WTC11 (cell line): Measurements from ENCODE around the gene NMRAL1. TPM values are rescaled to one million over a fixed set of nuclear protein-coding genes. Genes with fewer than 3 reads are reported as not detected.

Experiments used
- ATAC-seq: fragments of 200-7000 bp; cut with Tn5 transposase; 2 replicates; pipeline ENCODE4 v1.10.0; 2021; ENCODE audit warnings: mild to moderate bottlenecking, moderate library complexity
- CTCF ChIA-PET: fragments of 300-600 bp; sonication (Branson Sonifier 250); formaldehyde crosslinking; loops from one replicate; lab custom pipeline; 2021; ENCODE audit warnings: antibody characterized with exemption; lab: Charles Lee
- POLR2A ChIA-PET: fragments of 350-600 bp; sonication (Branson Sonifier 250); formaldehyde crosslinking; loops from one replicate; lab custom pipeline; 2021; ENCODE audit warnings: antibody characterized with exemption; lab: Charles Lee
- DNase-seq: peaks from one replicate; pipeline ENCODE4 v3.0.0; 2021; ENCODE audit warnings: low spot score
- H3K27ac Mint-ChIP-seq: 2 replicates; pipeline ENCODE4 v1.8.0; 2021; ENCODE audit warnings: mixed read lengths
- H3K27me3 Mint-ChIP-seq: 2 replicates; pipeline ENCODE4 v1.8.0; 2021; ENCODE audit warnings: low read depth, mild to moderate bottlenecking, moderate library complexity, mixed read lengths
- H3K36me3 Mint-ChIP-seq: 2 replicates; pipeline ENCODE4 v1.8.0; 2021; ENCODE audit warnings: mixed read lengths
- H3K4me1 Mint-ChIP-seq: 2 replicates; pipeline ENCODE4 v1.8.0; 2022; ENCODE audit warnings: mixed read lengths
- H3K4me3 Mint-ChIP-seq: 2 replicates; pipeline ENCODE4 v1.8.0; 2021; ENCODE audit warnings: mild to moderate bottlenecking, moderate library complexity, mixed read lengths
- H3K9me3 Mint-ChIP-seq: 2 replicates; pipeline ENCODE4 v1.8.0; 2021; ENCODE audit warnings: mixed read lengths
- ATF1 ChIP-seq: sonication (generic); formaldehyde crosslinking; IDR thresholded peaks from 2 replicates; pipeline ENCODE4 v1.8.1; 2023; ENCODE audit warnings: mild to moderate bottlenecking, moderate library complexity, missing genetic modification reagents
- FOXJ3 ChIP-seq: sonication (generic); formaldehyde crosslinking; IDR thresholded peaks from 2 replicates; pipeline ENCODE4 v1.9.0; 2021; ENCODE audit warnings: missing genetic modification reagents, mild to moderate bottlenecking, borderline replicate concordance
- JAZF1 ChIP-seq: fragments of 250-450 bp; sonication (Bioruptor Pico); IDR thresholded peaks from 2 replicates; pipeline ENCODE4 v1.9.0; 2021; ENCODE audit warnings: moderate library complexity, mild to moderate bottlenecking, inconsistent platforms
- NFYB ChIP-seq: sonication (generic); formaldehyde crosslinking; conservative IDR thresholded peaks from 2 replicates; pipeline ENCODE4 v1.8.0; 2022; ENCODE audit warnings: low read depth, missing genetic modification reagents
- TCF7 ChIP-seq: sonication (generic); formaldehyde crosslinking; IDR thresholded peaks from 2 replicates; pipeline ENCODE4 v1.8.0; 2022; ENCODE audit warnings: mild to moderate bottlenecking, low read depth, missing genetic modification reagents, moderate library complexity
- TEAD4 ChIP-seq: sonication (generic); formaldehyde crosslinking; IDR thresholded peaks from 2 replicates; pipeline ENCODE4 v1.8.0; 2022; ENCODE audit warnings: mild to moderate bottlenecking, missing genetic modification reagents
- TP53 ChIP-seq: sonication (generic); formaldehyde crosslinking; IDR thresholded peaks from 2 replicates; pipeline ENCODE4 v1.8.1; 2023; ENCODE audit warnings: mild to moderate bottlenecking, missing genetic modification reagents
- ZNF396 ChIP-seq: fragments of 250-450 bp; sonication (Bioruptor Pico); IDR thresholded peaks from 2 replicates; pipeline ENCODE4 v1.8.0; 2021; ENCODE audit warnings: mild to moderate bottlenecking, moderate library complexity, borderline replicate concordance
- total RNA-seq: library from RNA; stranded (reverse); gene quantifications from 3 replicates; pipeline ENCODE4 v1.2.3, GENCODE V29; 2021
- TF ChIP-seq, protein P1 (sequence below): sonication (generic); formaldehyde crosslinking; IDR thresholded peaks from 2 replicates; pipeline ENCODE4 v1.8.0; 2023; ENCODE audit warnings: missing genetic modification reagents, mild to moderate bottlenecking, borderline replicate concordance
- TF ChIP-seq, protein P2 (sequence below): sonication (generic); formaldehyde crosslinking; conservative IDR thresholded peaks from 2 replicates; pipeline ENCODE4 v1.8.1; 2023; ENCODE audit warnings: mild to moderate bottlenecking, low read depth, missing genetic modification reagents, moderate library complexity
- TF ChIP-seq, protein P3 (sequence below): sonication (generic); formaldehyde crosslinking; IDR thresholded peaks from 2 replicates; pipeline ENCODE4 v1.8.1; 2023; ENCODE audit warnings: mild to moderate bottlenecking, moderate library complexity, missing genetic modification reagents
- TF ChIP-seq, protein P4 (sequence below): sonication (generic); formaldehyde crosslinking; IDR thresholded peaks from 2 replicates; pipeline ENCODE4 v1.8.1; 2023; ENCODE audit warnings: mild to moderate bottlenecking, missing genetic modification reagents
- TF ChIP-seq, protein P5 (sequence below): fragments of 250-450 bp; sonication (Bioruptor Pico); IDR thresholded peaks from 2 replicates; pipeline ENCODE4 v2.1.2; 2022; ENCODE audit warnings: mild to moderate bottlenecking, moderate library complexity
- TF ChIP-seq, protein P6 (sequence below): sonication (generic); formaldehyde crosslinking; IDR thresholded peaks from 2 replicates; pipeline ENCODE4 v1.8.1; 2022; ENCODE audit warnings: missing genetic modification reagents, borderline replicate concordance
- TF ChIP-seq, protein P7 (sequence below): fragments of 250-450 bp; sonication (Bioruptor Pico); IDR thresholded peaks from 2 replicates; pipeline ENCODE4 v1.9.0; 2021; ENCODE audit warnings: mild to moderate bottlenecking, borderline replicate concordance

The NMRAL1 gene
- total RNA-seq, 1 experiment from 2014 or later = 68.1 TPM

DNA sequence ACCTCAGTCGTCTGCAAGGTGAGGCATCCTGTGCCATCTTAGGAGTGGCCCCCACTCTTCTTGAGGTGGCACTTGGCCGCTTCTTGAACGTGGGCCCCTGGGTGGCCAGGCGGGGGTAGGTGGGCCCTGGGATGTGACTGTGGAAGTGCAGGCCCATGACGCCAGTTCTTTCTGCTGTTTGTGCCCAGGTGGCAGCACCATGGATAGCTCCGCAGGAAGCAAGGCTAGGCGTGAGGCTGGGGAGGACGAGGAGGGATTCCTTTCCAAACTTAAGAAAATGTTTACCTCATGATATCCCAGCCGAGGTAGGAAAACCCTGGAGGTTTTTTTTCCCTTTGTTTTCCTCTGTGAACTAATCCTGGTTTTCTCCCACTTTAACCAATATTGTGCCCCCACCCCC is 19.8 kb downstream of the NMRAL1 start:
- no peaks in the 10 kb centered on the region; the same call in 1 of the 2 replicates for H3K4me1 Mint-ChIP-seq
- DNase-seq = peak; percentile 37
- no peak overlapping the region for H3K4me3 Mint-ChIP-seq
- ChIA-PET POLR2A (interaction anchor here (1.3 kb wide), 1 partner anchor 20 kb away, joined by 3 read pairs; the partner anchor contains the start of gene NMRAL1), CTCF (interaction anchor here (2.1 kb wide), 1 partner anchor 52 kb away, joined by 7 read pairs; no protein-coding TSS in a partner anchor)
- no peak for TF ChIP-seq JAZF1
- 0 out of 2 replicates have a peak, but pooled peaks have one; percentile 44 for TF ChIP-seq TEAD4
- TF ChIP-seq, all 79 proteins: peak for 1
- Mint-ChIP-seq H3K36me3 (peaks cover 48% of the 10 kb centered on the region), H3K9me3 (no peaks in the 10 kb centered on the region), H3K27ac (no peak overlapping the region), H3K27me3 (no peaks in the 10 kb centered on the region)
- peak; percentile 53; the same call in 1 of the 2 replicates for ATAC-seq

DNA sequence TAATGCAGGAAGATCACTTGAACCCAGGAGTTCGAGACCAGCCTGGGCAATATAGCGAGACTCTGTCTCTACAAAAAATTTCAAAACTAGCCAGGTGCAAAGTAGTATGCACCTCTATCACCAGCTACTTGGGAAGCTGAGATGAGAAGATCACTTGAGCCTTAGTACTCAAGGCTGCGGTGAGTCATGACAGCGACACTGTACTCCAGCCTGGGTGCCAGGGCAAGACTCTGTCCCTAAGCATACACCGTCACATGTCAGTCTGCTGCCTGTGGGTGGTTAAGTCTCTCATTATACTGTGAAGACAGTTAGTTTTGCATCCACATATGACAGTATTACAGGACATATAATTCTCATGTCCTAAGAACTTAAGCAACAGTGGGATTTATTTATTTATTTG is 21.8 kb downstream of the NMRAL1 start:
- Mint-ChIP-seq H3K27me3 (no peaks in the 10 kb centered on the region), H3K4me1 (no peaks in the 10 kb centered on the region), H3K36me3 (peaks cover 60% of the 10 kb centered on the region), H3K27ac (no peak overlapping the region), H3K4me3 (no peak overlapping the region), H3K9me3 (no peaks in the 10 kb centered on the region)
- CTCF ChIA-PET = interaction anchor here (0.7 kb wide), 1 partner anchor 93 kb away, joined by 3 read pairs; no protein-coding TSS in a partner anchor
- ATAC-seq = no peak
- POLR2A ChIA-PET = interaction anchor here (0.7 kb wide), 1 partner anchor 16 kb away, joined by 4 read pairs; no protein-coding TSS in a partner anchor
- DNase-seq = no peak
- TF ChIP-seq, protein P1, sequence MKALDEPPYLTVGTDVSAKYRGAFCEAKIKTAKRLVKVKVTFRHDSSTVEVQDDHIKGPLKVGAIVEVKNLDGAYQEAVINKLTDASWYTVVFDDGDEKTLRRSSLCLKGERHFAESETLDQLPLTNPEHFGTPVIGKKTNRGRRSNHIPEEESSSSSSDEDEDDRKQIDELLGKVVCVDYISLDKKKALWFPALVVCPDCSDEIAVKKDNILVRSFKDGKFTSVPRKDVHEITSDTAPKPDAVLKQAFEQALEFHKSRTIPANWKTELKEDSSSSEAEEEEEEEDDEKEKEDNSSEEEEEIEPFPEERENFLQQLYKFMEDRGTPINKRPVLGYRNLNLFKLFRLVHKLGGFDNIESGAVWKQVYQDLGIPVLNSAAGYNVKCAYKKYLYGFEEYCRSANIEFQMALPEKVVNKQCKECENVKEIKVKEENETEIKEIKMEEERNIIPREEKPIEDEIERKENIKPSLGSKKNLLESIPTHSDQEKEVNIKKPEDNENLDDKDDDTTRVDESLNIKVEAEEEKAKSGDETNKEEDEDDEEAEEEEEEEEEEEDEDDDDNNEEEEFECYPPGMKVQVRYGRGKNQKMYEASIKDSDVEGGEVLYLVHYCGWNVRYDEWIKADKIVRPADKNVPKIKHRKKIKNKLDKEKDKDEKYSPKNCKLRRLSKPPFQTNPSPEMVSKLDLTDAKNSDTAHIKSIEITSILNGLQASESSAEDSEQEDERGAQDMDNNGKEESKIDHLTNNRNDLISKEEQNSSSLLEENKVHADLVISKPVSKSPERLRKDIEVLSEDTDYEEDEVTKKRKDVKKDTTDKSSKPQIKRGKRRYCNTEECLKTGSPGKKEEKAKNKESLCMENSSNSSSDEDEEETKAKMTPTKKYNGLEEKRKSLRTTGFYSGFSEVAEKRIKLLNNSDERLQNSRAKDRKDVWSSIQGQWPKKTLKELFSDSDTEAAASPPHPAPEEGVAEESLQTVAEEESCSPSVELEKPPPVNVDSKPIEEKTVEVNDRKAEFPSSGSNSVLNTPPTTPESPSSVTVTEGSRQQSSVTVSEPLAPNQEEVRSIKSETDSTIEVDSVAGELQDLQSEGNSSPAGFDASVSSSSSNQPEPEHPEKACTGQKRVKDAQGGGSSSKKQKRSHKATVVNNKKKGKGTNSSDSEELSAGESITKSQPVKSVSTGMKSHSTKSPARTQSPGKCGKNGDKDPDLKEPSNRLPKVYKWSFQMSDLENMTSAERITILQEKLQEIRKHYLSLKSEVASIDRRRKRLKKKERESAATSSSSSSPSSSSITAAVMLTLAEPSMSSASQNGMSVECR (CRISPR knock-in tag) = no peak
- TF ChIP-seq, protein P2, sequence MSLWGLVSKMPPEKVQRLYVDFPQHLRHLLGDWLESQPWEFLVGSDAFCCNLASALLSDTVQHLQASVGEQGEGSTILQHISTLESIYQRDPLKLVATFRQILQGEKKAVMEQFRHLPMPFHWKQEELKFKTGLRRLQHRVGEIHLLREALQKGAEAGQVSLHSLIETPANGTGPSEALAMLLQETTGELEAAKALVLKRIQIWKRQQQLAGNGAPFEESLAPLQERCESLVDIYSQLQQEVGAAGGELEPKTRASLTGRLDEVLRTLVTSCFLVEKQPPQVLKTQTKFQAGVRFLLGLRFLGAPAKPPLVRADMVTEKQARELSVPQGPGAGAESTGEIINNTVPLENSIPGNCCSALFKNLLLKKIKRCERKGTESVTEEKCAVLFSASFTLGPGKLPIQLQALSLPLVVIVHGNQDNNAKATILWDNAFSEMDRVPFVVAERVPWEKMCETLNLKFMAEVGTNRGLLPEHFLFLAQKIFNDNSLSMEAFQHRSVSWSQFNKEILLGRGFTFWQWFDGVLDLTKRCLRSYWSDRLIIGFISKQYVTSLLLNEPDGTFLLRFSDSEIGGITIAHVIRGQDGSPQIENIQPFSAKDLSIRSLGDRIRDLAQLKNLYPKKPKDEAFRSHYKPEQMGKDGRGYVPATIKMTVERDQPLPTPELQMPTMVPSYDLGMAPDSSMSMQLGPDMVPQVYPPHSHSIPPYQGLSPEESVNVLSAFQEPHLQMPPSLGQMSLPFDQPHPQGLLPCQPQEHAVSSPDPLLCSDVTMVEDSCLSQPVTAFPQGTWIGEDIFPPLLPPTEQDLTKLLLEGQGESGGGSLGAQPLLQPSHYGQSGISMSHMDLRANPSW (CRISPR knock-in tag) = no peak
- TF ChIP-seq ZNF396 (no peak), FOXJ3 (CRISPR knock-in tag) (no peak), ATF1 (CRISPR knock-in tag) (no peak), NFYB (CRISPR knock-in tag) (no peak), TCF7 (CRISPR knock-in tag) (no peak), TP53 (CRISPR knock-in tag) (no peak)
- TF ChIP-seq, protein P3, sequence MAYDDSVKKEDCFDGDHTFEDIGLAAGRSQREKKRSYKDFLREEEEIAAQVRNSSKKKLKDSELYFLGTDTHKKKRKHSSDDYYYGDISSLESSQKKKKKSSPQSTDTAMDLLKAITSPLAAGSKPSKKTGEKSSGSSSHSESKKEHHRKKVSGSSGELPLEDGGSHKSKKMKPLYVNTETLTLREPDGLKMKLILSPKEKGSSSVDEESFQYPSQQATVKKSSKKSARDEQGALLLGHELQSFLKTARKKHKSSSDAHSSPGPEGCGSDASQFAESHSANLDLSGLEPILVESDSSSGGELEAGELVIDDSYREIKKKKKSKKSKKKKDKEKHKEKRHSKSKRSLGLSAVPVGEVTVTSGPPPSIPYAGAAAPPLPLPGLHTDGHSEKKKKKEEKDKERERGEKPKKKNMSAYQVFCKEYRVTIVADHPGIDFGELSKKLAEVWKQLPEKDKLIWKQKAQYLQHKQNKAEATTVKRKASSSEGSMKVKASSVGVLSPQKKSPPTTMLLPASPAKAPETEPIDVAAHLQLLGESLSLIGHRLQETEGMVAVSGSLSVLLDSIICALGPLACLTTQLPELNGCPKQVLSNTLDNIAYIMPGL (CRISPR knock-in tag) = no peak
- TF ChIP-seq, protein P4, sequence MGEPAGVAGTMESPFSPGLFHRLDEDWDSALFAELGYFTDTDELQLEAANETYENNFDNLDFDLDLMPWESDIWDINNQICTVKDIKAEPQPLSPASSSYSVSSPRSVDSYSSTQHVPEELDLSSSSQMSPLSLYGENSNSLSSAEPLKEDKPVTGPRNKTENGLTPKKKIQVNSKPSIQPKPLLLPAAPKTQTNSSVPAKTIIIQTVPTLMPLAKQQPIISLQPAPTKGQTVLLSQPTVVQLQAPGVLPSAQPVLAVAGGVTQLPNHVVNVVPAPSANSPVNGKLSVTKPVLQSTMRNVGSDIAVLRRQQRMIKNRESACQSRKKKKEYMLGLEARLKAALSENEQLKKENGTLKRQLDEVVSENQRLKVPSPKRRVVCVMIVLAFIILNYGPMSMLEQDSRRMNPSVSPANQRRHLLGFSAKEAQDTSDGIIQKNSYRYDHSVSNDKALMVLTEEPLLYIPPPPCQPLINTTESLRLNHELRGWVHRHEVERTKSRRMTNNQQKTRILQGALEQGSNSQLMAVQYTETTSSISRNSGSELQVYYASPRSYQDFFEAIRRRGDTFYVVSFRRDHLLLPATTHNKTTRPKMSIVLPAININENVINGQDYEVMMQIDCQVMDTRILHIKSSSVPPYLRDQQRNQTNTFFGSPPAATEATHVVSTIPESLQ (CRISPR knock-in tag) = no peak
- TF ChIP-seq, protein P5, sequence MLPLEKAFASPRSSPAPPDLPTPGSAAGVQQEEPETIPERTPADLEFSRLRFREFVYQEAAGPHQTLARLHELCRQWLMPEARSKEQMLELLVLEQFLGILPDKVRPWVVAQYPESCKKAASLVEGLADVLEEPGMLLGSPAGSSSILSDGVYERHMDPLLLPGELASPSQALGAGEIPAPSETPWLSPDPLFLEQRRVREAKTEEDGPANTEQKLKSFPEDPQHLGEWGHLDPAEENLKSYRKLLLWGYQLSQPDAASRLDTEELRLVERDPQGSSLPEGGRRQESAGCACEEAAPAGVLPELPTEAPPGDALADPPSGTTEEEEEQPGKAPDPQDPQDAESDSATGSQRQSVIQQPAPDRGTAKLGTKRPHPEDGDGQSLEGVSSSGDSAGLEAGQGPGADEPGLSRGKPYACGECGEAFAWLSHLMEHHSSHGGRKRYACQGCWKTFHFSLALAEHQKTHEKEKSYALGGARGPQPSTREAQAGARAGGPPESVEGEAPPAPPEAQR = no peak
- TF ChIP-seq, protein P6, sequence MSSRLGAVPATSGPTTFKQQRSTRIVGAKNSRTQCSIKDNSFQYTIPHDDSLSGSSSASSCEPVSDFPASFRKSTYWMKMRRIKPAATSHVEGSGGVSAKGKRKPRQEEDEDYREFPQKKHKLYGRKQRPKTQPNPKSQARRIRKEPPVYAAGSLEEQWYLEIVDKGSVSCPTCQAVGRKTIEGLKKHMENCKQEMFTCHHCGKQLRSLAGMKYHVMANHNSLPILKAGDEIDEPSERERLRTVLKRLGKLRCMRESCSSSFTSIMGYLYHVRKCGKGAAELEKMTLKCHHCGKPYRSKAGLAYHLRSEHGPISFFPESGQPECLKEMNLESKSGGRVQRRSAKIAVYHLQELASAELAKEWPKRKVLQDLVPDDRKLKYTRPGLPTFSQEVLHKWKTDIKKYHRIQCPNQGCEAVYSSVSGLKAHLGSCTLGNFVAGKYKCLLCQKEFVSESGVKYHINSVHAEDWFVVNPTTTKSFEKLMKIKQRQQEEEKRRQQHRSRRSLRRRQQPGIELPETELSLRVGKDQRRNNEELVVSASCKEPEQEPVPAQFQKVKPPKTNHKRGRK (CRISPR knock-in tag) = no peak
- TF ChIP-seq, protein P7, sequence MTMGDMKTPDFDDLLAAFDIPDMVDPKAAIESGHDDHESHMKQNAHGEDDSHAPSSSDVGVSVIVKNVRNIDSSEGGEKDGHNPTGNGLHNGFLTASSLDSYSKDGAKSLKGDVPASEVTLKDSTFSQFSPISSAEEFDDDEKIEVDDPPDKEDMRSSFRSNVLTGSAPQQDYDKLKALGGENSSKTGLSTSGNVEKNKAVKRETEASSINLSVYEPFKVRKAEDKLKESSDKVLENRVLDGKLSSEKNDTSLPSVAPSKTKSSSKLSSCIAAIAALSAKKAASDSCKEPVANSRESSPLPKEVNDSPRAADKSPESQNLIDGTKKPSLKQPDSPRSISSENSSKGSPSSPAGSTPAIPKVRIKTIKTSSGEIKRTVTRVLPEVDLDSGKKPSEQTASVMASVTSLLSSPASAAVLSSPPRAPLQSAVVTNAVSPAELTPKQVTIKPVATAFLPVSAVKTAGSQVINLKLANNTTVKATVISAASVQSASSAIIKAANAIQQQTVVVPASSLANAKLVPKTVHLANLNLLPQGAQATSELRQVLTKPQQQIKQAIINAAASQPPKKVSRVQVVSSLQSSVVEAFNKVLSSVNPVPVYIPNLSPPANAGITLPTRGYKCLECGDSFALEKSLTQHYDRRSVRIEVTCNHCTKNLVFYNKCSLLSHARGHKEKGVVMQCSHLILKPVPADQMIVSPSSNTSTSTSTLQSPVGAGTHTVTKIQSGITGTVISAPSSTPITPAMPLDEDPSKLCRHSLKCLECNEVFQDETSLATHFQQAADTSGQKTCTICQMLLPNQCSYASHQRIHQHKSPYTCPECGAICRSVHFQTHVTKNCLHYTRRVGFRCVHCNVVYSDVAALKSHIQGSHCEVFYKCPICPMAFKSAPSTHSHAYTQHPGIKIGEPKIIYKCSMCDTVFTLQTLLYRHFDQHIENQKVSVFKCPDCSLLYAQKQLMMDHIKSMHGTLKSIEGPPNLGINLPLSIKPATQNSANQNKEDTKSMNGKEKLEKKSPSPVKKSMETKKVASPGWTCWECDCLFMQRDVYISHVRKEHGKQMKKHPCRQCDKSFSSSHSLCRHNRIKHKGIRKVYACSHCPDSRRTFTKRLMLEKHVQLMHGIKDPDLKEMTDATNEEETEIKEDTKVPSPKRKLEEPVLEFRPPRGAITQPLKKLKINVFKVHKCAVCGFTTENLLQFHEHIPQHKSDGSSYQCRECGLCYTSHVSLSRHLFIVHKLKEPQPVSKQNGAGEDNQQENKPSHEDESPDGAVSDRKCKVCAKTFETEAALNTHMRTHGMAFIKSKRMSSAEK = no peak
